MCF 10A (cell line): ENCODE measurements around the gene SLC17A3. TPM values are rescaled to one million over a fixed set of nuclear protein-coding genes. Genes with fewer than 3 reads are reported as not detected.

Experiments used
- Bru-seq: library from RNA; stranded (reverse); fragments of 400-500 nt; gene quantifications from one replicate; lab custom pipeline; 2021; lab: Mats Ljungman, UMichigan
- BruChase-seq, 2 experiments: library from RNA; stranded (reverse); fragments of 400-500 nt; gene quantifications; one replicate each; lab custom pipeline; 2021; lab: Mats Ljungman, UMichigan
- BruUV-seq: library from RNA; stranded (reverse); fragments of 400-500 nt; replicated peaks from 2 replicates; lab custom pipeline; 2021; lab: Mats Ljungman, UMichigan
- CTCF ChIA-PET: fragments of 300-600 bp; sonication (Branson Sonifier 250); formaldehyde crosslinking; extraction: SDS; loops from one replicate; lab custom pipeline; 2021; ENCODE audit warnings: antibody characterized with exemption, inconsistent platforms; lab: Yijun Ruan, JAX
- POLR2A ChIA-PET: fragments of 300-600, 350-650 bp; sonication (Branson Sonifier 250); formaldehyde crosslinking; extraction: SDS; loops from one replicate; lab custom pipeline; 2020; ENCODE audit warnings: antibody characterized with exemption, inconsistent platforms; lab: Yijun Ruan, JAX
- DNase-seq: peaks from one replicate; pipeline ENCODE4 v3.0.0-alpha.2; 2018; ENCODE audit not compliant: unreplicated experiment
- H3K27ac Mint-ChIP-seq: one replicate; pipeline ENCODE4 v1.8.0; 2022; ENCODE audit warnings: mild to moderate bottlenecking, low read depth, mixed read lengths; ENCODE audit not compliant: unreplicated experiment
- H3K27me3 Mint-ChIP-seq: one replicate; pipeline ENCODE4 v1.8.0; 2022; ENCODE audit warnings: mixed read lengths; ENCODE audit not compliant: insufficient read depth, unreplicated experiment
- H3K36me3 Mint-ChIP-seq: one replicate; pipeline ENCODE4 v1.8.0; 2022; ENCODE audit warnings: mild to moderate bottlenecking, moderate library complexity, mixed read lengths; ENCODE audit not compliant: insufficient read depth, unreplicated experiment
- H3K4me1 Mint-ChIP-seq: one replicate; pipeline ENCODE4 v1.8.0; 2022; ENCODE audit warnings: mixed read lengths; ENCODE audit not compliant: insufficient read depth, unreplicated experiment
- H3K4me3 Mint-ChIP-seq: one replicate; pipeline ENCODE4 v1.8.0; 2022; ENCODE audit warnings: mild to moderate bottlenecking, moderate library complexity, mixed read lengths; ENCODE audit not compliant: unreplicated experiment
- H3K9me3 Mint-ChIP-seq: one replicate; pipeline ENCODE4 v1.8.0; 2022; ENCODE audit warnings: mixed read lengths; ENCODE audit not compliant: unreplicated experiment
- intact Hi-C: fragments of 100-400 bp; cut with micrococcal nuclease; formaldehyde crosslinking; loops from 2 replicates; pipeline ENCODE4 v1.14.1; 2022
- long read RNA-seq: library from polyadenylated mRNA; stranded (forward); transcript quantifications from one replicate; pipeline ENCODE4 v2.0.0, GENCODE V29; 2022
- total RNA-seq: library from RNA; stranded (reverse); gene quantifications from 2 replicates; pipeline ENCODE4 v1.2.3, GENCODE V29; 2022
- TF ChIP-seq, protein P1 (sequence below): fragments of 200-600 bp; IDR thresholded peaks from one replicate; pipeline ENCODE4 v1.8.0; 2022; ENCODE audit warnings: antibody characterized with exemption, mild to moderate bottlenecking; ENCODE audit not compliant: unreplicated experiment

Gene SLC17A3, protein sequence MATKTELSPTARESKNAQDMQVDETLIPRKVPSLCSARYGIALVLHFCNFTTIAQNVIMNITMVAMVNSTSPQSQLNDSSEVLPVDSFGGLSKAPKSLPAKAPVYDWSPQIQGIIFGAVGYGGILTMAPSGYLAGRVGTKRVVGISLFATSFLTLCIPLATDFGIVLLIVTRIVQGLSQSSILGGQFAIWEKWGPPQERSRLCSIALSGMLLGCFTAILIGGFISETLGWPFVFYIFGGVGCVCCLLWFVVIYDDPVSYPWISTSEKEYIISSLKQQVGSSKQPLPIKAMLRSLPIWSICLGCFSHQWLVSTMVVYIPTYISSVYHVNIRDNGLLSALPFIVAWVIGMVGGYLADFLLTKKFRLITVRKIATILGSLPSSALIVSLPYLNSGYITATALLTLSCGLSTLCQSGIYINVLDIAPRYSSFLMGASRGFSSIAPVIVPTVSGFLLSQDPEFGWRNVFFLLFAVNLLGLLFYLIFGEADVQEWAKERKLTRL
- total RNA-seq (not detected in 2 replicates), Bru-seq, nascent RNA (not detected), BruChase-seq, experiment 1, labeled RNA remaining after a 6-hour chase (not detected), BruChase-seq, experiment 2, labeled RNA remaining after a 2-hour chase (percentile 3 among the genes with signal in this experiment)
- long read RNA-seq = 0 reads

DNA sequence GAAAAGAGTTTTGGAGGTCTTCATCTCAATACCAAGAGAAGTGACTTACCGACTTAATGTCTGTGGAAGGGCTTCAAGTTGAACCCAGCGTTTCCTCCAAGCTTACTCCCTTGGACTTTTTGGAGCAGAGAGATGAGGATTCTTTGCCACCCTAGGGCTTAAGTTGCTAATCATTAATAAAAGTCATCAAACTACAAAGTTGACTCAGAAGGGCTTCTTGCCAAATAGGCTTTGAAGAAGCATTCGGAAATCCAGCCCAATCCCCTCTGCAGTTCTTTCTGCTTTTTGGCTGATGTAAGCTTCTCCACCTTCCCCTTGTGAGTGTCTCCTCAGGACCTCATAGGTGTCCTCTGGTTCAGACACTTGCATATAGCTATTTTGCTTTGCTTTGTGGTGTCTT, at the start of gene SLC17A3:
Gene SLC17A3 (minus strand): TSS at position 126 of the 400 bp plus-strand sequence. CDS start 5,856 bp downstream, outside the sequence.
- intact Hi-C loops = no loop called here
- H3K27ac Mint-ChIP-seq = no peak within 1 kb of the TSS
- H3K4me3 Mint-ChIP-seq = no peak within 1 kb of the TSS
- CTCF ChIA-PET = interaction anchor here (2.0 kb wide), 1 partner anchor 16 kb away, joined by 6 read pairs; no protein-coding TSS in a partner anchor
- H3K27me3 Mint-ChIP-seq = no peaks in the 10 kb centered on the region
- no peak for DNase-seq
- POLR2A ChIA-PET = no interaction called here
- no peaks in the 10 kb centered on the region for H3K9me3 Mint-ChIP-seq
- BruUV-seq = no TSS peak
- H3K4me1 Mint-ChIP-seq = no peaks in the 10 kb centered on the region
- TF ChIP-seq, protein P1, sequence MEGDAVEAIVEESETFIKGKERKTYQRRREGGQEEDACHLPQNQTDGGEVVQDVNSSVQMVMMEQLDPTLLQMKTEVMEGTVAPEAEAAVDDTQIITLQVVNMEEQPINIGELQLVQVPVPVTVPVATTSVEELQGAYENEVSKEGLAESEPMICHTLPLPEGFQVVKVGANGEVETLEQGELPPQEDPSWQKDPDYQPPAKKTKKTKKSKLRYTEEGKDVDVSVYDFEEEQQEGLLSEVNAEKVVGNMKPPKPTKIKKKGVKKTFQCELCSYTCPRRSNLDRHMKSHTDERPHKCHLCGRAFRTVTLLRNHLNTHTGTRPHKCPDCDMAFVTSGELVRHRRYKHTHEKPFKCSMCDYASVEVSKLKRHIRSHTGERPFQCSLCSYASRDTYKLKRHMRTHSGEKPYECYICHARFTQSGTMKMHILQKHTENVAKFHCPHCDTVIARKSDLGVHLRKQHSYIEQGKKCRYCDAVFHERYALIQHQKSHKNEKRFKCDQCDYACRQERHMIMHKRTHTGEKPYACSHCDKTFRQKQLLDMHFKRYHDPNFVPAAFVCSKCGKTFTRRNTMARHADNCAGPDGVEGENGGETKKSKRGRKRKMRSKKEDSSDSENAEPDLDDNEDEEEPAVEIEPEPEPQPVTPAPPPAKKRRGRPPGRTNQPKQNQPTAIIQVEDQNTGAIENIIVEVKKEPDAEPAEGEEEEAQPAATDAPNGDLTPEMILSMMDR = no peak
- H3K36me3 Mint-ChIP-seq = no peaks in the 10 kb centered on the region

DNA sequence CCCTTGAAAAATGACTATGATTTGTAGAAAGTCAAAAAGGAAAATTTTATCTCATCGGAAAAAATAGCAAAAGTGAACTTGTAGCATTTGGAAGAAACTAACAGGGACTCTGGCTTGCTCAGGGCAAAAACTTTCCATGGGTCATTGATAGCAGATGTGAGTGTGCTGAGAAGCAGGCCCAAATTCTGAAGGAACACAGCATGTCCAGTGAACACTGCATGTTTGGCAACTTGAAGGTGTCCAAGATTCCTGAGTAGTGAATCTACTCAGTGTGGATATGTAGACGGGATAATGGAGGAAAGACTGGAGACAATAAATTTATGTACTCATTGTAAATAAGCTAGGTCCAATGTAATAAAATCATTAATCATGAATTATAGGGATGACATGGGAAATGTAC, 48.3 kb upstream of the SLC17A3 start:
- no peak for DNase-seq
- intact Hi-C loops = no loop called here
- no TSS peak for BruUV-seq
- Mint-ChIP-seq H3K36me3 (no peaks in the 10 kb centered on the region), H3K4me1 (no peaks in the 10 kb centered on the region), H3K4me3 (no peak overlapping the region), H3K27me3 (no peaks in the 10 kb centered on the region), H3K27ac (no peak overlapping the region), H3K9me3 (no peaks in the 10 kb centered on the region)
- ChIA-PET CTCF (interaction anchor here (0.9 to 1.6 kb wide), 2 partner anchors 11 to 133 kb away, joined by 3 to 4 read pairs; no protein-coding TSS in a partner anchor), POLR2A (no interaction called here)
- TF ChIP-seq, protein P1 = no peak

DNA sequence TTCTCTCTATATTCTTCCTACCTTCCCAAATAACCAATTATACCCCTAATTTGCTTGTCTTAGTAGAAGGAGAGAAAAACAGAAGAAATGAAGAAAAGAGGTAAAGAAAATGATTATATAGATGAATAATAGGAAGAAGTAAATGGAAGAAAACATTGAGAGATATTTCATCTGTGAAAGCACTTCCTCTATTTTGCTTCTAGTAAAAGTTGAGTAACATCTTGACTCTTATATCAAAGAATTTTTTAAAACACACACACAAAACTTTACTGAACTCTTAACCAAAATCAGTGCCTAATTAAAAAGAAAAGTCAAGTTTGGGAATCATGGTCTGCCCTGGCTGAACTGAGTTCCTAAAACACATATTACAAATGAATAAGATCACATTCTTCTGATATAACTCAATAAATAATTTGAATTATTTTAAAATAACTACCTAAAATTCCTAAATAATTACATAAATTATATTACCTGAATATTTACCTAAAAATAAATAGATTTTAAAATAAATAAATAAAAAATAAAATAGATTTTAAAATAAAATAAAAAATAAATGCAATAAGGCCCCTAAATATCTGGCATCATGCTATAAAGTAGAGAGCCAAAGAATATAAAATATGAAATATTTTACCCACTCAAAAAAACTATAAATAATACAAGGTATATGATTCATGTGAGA, 47.6 kb upstream of the SLC17A3 start:
- no TSS peak for BruUV-seq
- Mint-ChIP-seq H3K4me1 (no peaks in the 10 kb centered on the region), H3K9me3 (no peaks in the 10 kb centered on the region), H3K36me3 (no peaks in the 10 kb centered on the region), H3K27ac (no peak overlapping the region), H3K27me3 (no peaks in the 10 kb centered on the region), H3K4me3 (no peak overlapping the region)
- TF ChIP-seq, protein P1 = no peak
- ChIA-PET CTCF (interaction anchor here (0.9 kb wide), 1 partner anchor 12 kb away, joined by 4 read pairs; no protein-coding TSS in a partner anchor), POLR2A (no interaction called here)
- DNase-seq = no peak
- intact Hi-C loops = no loop called here
